Measurements from ENCODE around the gene FSTL3.

Gene FSTL3

GRCh38 chr19:680287-681028, 4.3 kb downstream of the FSTL3 start:
- TF ChIP-seq CTCF (IDR thresholded peaks at IDR 0.05; ENCODE audit: insufficient read depth, low read length, missing control alignments): peak; percentile 71
- ChIA-PET POLR2A (interaction anchor here (1.5 kb wide), 1 partner anchor 17 kb away, joined by 6 read pairs; the partner anchor contains the start of gene RNF126), CTCF (interaction anchor here (0.6 to 1.6 kb wide), 4 partner anchors 12 to 295 kb away, joined by 3 to 5 read pairs (median 3); no protein-coding TSS in a partner anchor)

GRCh38 chr19:681029-682019, 5.1 kb downstream of the FSTL3 start:
- no peak overlapping the region for H3K4me3 ChIP-seq (ENCODE audit: low read depth, low read length)
- POLR2A ChIA-PET: interaction anchor here (1.5 kb wide), 1 partner anchor 18 kb away, joined by 6 read pairs; the partner anchor contains the start of gene RNF126
- no peak for TF ChIP-seq CTCF (IDR thresholded peaks at IDR 0.05; ENCODE audit: insufficient read depth, low read length, missing control alignments)
- no peak for DNase-seq (ENCODE audit: low read depth, low spot score)
- CTCF ChIA-PET: interaction anchor here (1.6 kb wide), 1 partner anchor 53 kb away, joined by 5 read pairs; no protein-coding TSS in a partner anchor

More at GRCh38 chr19:680287-681028, 4.3 kb downstream of the FSTL3 start:
- DNase-seq (ENCODE audit: low read depth, low spot score): peak; percentile 86
- peak overlapping the region; percentile 64 for H3K4me3 ChIP-seq (ENCODE audit: low read depth, low read length)

- H3K4me3 ChIP-seq (ENCODE audit: low read depth, low read length): no peak overlapping the region
- DNase-seq (ENCODE audit: low read depth, low spot score): no peak
- CTCF ChIA-PET: no interaction called here
- no peak for TF ChIP-seq CTCF (IDR thresholded peaks at IDR 0.05; ENCODE audit: insufficient read depth, low read length, missing control alignments)
- POLR2A ChIA-PET: no interaction called here
Measured at GRCh38 chr19:682678-683320, 6.6 kb downstream of the FSTL3 start.

- H3K4me3 ChIP-seq (ENCODE audit: low read depth, low read length): no peak overlapping the region
- no peak for TF ChIP-seq CTCF (IDR thresholded peaks at IDR 0.05; ENCODE audit: insufficient read depth, low read length, missing control alignments)
- DNase-seq (ENCODE audit: low read depth, low spot score): no peak
- CTCF ChIA-PET: no interaction called here
- POLR2A ChIA-PET: no interaction called here
Measured at GRCh38 chr19:685454-685931, 9.3 kb downstream of the FSTL3 start.

- ChIA-PET CTCF (no interaction called here), POLR2A (no interaction called here)
- no peak overlapping the region for H3K4me3 ChIP-seq (ENCODE audit: low read depth, low read length)
- TF ChIP-seq CTCF (IDR thresholded peaks at IDR 0.05; ENCODE audit: insufficient read depth, low read length, missing control alignments): no peak
- DNase-seq (ENCODE audit: low read depth, low spot score): no peak
Measured at GRCh38 chr19:686589-687297, 10.6 kb downstream of the FSTL3 start.
